Measurements from ENCODE around the gene RNF113A.
"Not testable (repeated sequence)": the region's sequence is repeated elsewhere in the genome, so short reads cannot be mapped to it uniquely, and the experiment has no call there.

Gene RNF113A

GRCh38 chrX:119895843-119896326, 24.4 kb upstream of the RNF113A start, which contains the start of gene AKAP14:
Gene AKAP14, plus strand, starts transcription at chrX:119895893. Its CDS starts 7,331 bp downstream, at chrX:119903224.
- TF ChIP-seq CTCF (IDR thresholded peaks at IDR 0.05; ENCODE audit: low read length, missing control alignments), result no peak
- DNase-seq (ENCODE audit: low read depth), result peak; percentile 13
- H3K4me3 ChIP-seq (replicated peaks; ENCODE audit: low read depth, low read length), result no peak within 1 kb of the TSS

GRCh38 chrX:119891961-119892692, 20.6 kb upstream of the RNF113A start:
- H3K4me3 ChIP-seq (replicated peaks; ENCODE audit: low read depth, low read length); DNase-seq (ENCODE audit: low read depth): not testable (repeated sequence)

- DNase-seq (ENCODE audit: low read depth); H3K4me3 ChIP-seq (replicated peaks; ENCODE audit: low read depth, low read length): not testable (repeated sequence)
Observed at GRCh38 chrX:119890626-119891025, 19.1 kb upstream of the RNF113A start.

GRCh38 chrX:119887721-119888425, 16.3 kb upstream of the RNF113A start:
- TF ChIP-seq CTCF (IDR thresholded peaks at IDR 0.05; ENCODE audit: low read length, missing control alignments), result peak; percentile 55
- DNase-seq (ENCODE audit: low read depth), result peak; percentile 52
- peak overlapping the region; percentile 37 for H3K4me3 ChIP-seq (replicated peaks; ENCODE audit: low read depth, low read length)

- DNase-seq (ENCODE audit: low read depth), result no peak
- no peak overlapping the region for H3K4me3 ChIP-seq (replicated peaks; ENCODE audit: low read depth, low read length)
- no peak for TF ChIP-seq CTCF (IDR thresholded peaks at IDR 0.05; ENCODE audit: low read length, missing control alignments)
Observed at GRCh38 chrX:119885554-119886428, 14.3 kb upstream of the RNF113A start.

GRCh38 chrX:119880552-119881437, 9.3 kb upstream of the RNF113A start:
- TF ChIP-seq CTCF (IDR thresholded peaks at IDR 0.05; ENCODE audit: low read length, missing control alignments), result peak; percentile 73
- no peak overlapping the region for H3K4me3 ChIP-seq (replicated peaks; ENCODE audit: low read depth, low read length)
- peak; percentile 67 for DNase-seq (ENCODE audit: low read depth)

- no peak for DNase-seq (ENCODE audit: low read depth)
- H3K4me3 ChIP-seq (replicated peaks; ENCODE audit: low read depth, low read length), result no peak overlapping the region
- TF ChIP-seq CTCF (IDR thresholded peaks at IDR 0.05; ENCODE audit: low read length, missing control alignments), result no peak
Observed at GRCh38 chrX:119880076-119880475, 8.5 kb upstream of the RNF113A start.

Data from fibroblast of pulmonary artery (primary cell).